ENCODE data around the gene UBL4A. TPM values are rescaled to one million over a fixed set of nuclear protein-coding genes. Genes with fewer than 3 reads are reported as not detected.

The UBL4A gene
- total RNA-seq, 1 donor from 2014 or later = 20.9 TPM

GRCh38 chrX:154472685-154473632 is 13.5 kb downstream of the UBL4A start:
- ChIA-PET CTCF (no interaction called here), POLR2A (interaction anchor here (0.8 kb wide), 1 partner anchor 61 kb away, joined by 3 read pairs; no protein-coding TSS in a partner anchor)
- no peak for TF ChIP-seq CTCF (IDR thresholded peaks at IDR 0.05)
- H3K4me1 Mint-ChIP-seq = peaks cover 4% of the 10 kb centered on the region
- no peak overlapping the region for H3K27ac Mint-ChIP-seq
- no peaks in the 10 kb centered on the region for H3K9me3 Mint-ChIP-seq
- intact Hi-C loops (cut with micrococcal nuclease) = no loop called here
- no peak overlapping the region for H3K4me3 Mint-ChIP-seq
- peaks cover 44% of the 10 kb centered on the region for H3K36me3 Mint-ChIP-seq (ENCODE audit: low read depth)
- DNase-seq (no peak), ATAC-seq (ENCODE audit: low read depth) (no peak)
- H3K27me3 Mint-ChIP-seq = no peaks in the 10 kb centered on the region

DNA sequence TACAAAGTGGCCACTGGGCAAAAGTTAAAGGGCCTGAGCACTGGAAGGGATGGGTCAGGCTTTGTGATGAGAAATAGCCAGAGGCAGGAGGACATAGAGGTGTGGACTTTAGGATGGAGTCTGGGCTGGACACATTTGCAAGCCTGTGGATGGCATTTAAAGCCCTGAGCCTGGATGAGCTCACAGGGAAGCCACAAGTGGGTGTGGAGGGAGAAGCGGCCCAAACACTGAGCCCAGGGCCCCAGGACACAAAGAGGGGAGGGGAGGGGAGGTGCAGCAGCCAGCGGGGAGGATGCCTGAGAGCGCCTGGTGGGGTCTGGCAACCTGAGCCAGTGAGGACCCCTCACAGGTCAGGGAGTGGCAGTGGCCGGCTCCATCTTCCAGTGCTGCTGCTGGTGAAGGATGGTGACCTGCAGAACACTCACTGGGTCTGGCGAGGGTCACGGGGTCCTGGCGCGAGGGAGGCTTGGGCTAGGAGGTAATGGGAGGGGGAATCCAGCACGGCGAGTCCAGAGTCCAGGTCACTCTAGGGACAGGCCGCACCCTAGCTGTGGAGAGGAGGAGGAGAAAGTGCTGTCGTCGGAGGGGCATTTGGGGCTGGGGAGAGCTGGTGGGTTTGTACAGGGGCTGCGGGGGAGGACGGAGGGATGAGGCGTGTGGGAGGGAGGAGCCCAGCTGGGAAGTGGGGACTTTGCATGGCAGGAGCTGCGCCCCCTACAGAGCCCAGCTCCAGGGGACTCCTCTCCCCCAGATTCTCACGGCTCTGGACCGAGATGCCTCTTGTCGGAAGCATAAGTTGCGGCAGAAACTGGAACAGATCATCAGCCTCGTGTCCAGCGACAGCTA is 14.4 kb downstream of the UBL4A start:
- no peaks in the 10 kb centered on the region for H3K9me3 Mint-ChIP-seq
- POLR2A ChIA-PET = no interaction called here
- H3K36me3 Mint-ChIP-seq (ENCODE audit: low read depth) = peaks cover 46% of the 10 kb centered on the region
- ATAC-seq (ENCODE audit: low read depth) (no peak), DNase-seq (no peak)
- no peak overlapping the region for H3K27ac Mint-ChIP-seq
- intact Hi-C loops (cut with micrococcal nuclease) = no loop called here
- no peak overlapping the region for H3K4me3 Mint-ChIP-seq
- TF ChIP-seq CTCF (IDR thresholded peaks at IDR 0.05) = no peak
- peaks cover 2% of the 10 kb centered on the region for H3K4me1 Mint-ChIP-seq
- CTCF ChIA-PET = no interaction called here
- no peaks in the 10 kb centered on the region for H3K27me3 Mint-ChIP-seq

GRCh38 chrX:154470914-154471568 is 15.4 kb downstream of the UBL4A start:
- DNase-seq (no peak), ATAC-seq (ENCODE audit: low read depth) (no peak)
- Mint-ChIP-seq H3K4me3 (no peak overlapping the region), H3K36me3 (ENCODE audit: low read depth) (peaks cover 48% of the 10 kb centered on the region), H3K27me3 (no peaks in the 10 kb centered on the region), H3K9me3 (no peaks in the 10 kb centered on the region), H3K4me1 (peaks cover 2% of the 10 kb centered on the region), H3K27ac (no peak overlapping the region)
- intact Hi-C loops (cut with micrococcal nuclease) = no loop called here
- ChIA-PET POLR2A (no interaction called here), CTCF (no interaction called here)
- no peak for TF ChIP-seq CTCF (IDR thresholded peaks at IDR 0.05)

DNA sequence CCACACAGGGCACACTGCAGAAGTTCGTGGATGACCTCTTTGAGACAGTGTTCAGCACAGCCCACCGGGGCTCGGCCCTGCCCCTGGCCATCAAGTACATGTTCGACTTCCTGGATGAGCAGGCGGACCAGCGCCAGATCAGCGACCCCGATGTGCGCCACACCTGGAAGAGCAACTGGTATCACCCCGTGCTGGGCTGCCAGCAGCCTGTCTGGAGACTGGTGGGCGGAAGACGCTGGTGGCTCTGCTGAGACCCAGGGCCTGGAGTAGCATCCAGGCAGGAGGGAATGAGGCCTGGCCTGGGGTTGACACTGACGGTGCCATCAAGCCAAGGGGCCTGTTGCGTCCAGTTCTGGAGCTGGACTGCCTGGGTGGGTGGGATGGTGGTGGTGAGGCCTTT is 16.0 kb downstream of the UBL4A start:
- intact Hi-C loops (cut with micrococcal nuclease) = no loop called here
- H3K9me3 Mint-ChIP-seq = no peaks in the 10 kb centered on the region
- H3K27ac Mint-ChIP-seq = no peak overlapping the region
- no peak for TF ChIP-seq CTCF (IDR thresholded peaks at IDR 0.05)
- H3K4me1 Mint-ChIP-seq = peaks cover 2% of the 10 kb centered on the region
- ChIA-PET CTCF (no interaction called here), POLR2A (no interaction called here)
- no peak overlapping the region for H3K4me3 Mint-ChIP-seq
- H3K27me3 Mint-ChIP-seq = no peaks in the 10 kb centered on the region
- ATAC-seq (ENCODE audit: low read depth) (no peak), DNase-seq (no peak)
- H3K36me3 Mint-ChIP-seq (ENCODE audit: low read depth) = peaks cover 51% of the 10 kb centered on the region
